Activated T-cell treated with anti-CD3 and anti-CD28 coated beads, Interleukin-2, amount 50 U/mL, for 72 hours (primary cell): ENCODE results near the gene APBB2. TPM values are rescaled to one million over a fixed set of nuclear protein-coding genes. Genes with fewer than 3 reads are reported as not detected.

Experiments
- ATAC-seq, 2 donors: fragments of 150-1000 bp; cut with Tn5 transposase; replicated peaks in 1 of 2; 2 replicates each; pipeline ENCODE4 v1.10.0; 2021; ENCODE audit warnings: moderate library complexity in 2 of 2, mild to moderate bottlenecking in 1 of 2
- DNase-seq, 2 donors: peaks; one replicate each; pipeline ENCODE4 v3.0.0; 2021 to 2022; ENCODE audit warnings: mixed read lengths in 1 of 2
- H3K27ac Mint-ChIP-seq: one replicate; pipeline ENCODE4 v1.8.0; 2022; ENCODE audit warnings: mild to moderate bottlenecking, moderate library complexity, mixed read lengths
- H3K27me3 Mint-ChIP-seq: one replicate; pipeline ENCODE4 v1.8.0; 2022; ENCODE audit warnings: low read depth, mixed read lengths
- H3K36me3 Mint-ChIP-seq, 2 donors: one replicate each; pipeline ENCODE4 v1.8.0; 2022; ENCODE audit warnings: mixed read lengths in 2 of 2, mild to moderate bottlenecking in 1 of 2; ENCODE audit not compliant: insufficient read depth in 2 of 2
- H3K4me1 Mint-ChIP-seq: one replicate; pipeline ENCODE4 v1.8.0; 2022; ENCODE audit warnings: low read depth, mixed read lengths
- H3K4me3 Mint-ChIP-seq, 2 donors: one replicate each; pipeline ENCODE4 v1.8.0; 2022; ENCODE audit warnings: mild to moderate bottlenecking in 2 of 2, mixed read lengths in 2 of 2, moderate library complexity in 2 of 2
- H3K9me3 Mint-ChIP-seq, 2 donors: one replicate each; pipeline ENCODE4 v1.8.0; 2022; ENCODE audit warnings: mixed read lengths in 2 of 2
- total RNA-seq, 2 donors: library from RNA; stranded (reverse); gene quantifications; one replicate each; pipeline ENCODE4 v1.2.3, GENCODE V29; 2022

The APBB2 gene
- total RNA-seq, 2 donors from 2014 or later, result 6.8 to 8.6 TPM

DNA sequence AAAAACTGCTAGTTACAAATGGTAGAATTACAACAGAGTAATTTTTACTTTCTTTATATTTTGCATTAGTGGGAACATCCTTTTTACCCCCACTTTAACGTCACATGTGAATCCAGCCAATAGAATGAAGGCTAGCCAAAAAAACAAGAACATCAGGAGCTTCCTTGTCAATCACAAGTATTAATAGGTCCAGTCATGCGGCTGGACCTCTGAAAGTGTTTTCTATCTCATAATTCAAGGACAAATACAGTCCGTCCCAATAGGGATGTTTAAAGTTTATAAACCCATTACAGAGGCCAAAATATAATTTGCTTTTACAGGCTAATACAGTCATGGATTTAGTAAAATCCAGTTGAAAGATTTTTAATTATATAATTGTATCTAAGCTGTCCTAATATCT lies 110.7 kb downstream of the APBB2 start:
- no peak overlapping the region for H3K27ac Mint-ChIP-seq
- H3K4me1 Mint-ChIP-seq, result no peaks in the 10 kb centered on the region
- DNase-seq (no peak), ATAC-seq (no peak)
- no peaks in the 10 kb centered on the region for H3K9me3 Mint-ChIP-seq
- H3K4me3 Mint-ChIP-seq, result no peak overlapping the region
- no peaks in the 10 kb centered on the region for H3K36me3 Mint-ChIP-seq
- H3K27me3 Mint-ChIP-seq, result no peaks in the 10 kb centered on the region

DNA sequence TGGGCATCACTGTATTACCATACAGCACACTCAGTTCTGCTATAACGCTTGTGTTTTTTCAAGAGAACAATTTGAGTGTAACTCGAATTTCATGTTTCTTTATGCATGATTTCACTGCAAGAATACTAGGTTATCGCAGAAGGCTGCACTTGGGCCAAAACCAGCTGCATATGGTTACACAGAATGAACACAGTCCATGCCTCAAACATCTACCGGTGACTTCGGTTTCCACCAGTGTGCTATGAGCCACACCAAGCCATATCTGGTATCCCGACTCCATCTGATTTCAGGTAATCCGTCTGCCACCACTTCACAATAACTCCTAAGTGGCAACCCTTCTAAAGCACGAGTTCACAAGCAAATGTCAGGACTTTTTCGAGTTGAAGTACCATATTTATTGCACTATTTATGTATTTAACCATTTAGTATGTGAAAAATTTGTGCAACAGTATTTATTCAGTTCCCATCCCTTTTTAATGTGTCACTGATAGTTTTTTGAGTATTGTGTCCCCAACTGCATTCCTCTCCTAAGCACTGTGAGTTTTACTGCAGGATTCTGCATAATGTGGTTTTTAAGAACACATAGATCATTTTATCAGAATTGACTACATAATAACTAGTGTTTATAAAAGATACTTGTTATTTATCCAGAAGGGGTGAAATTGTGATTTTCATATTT lies 111.8 kb downstream of the APBB2 start:
- H3K36me3 Mint-ChIP-seq, result no peaks in the 10 kb centered on the region
- no peak overlapping the region for H3K27ac Mint-ChIP-seq
- no peak overlapping the region for H3K4me3 Mint-ChIP-seq
- no peak for DNase-seq
- ATAC-seq, result no peak
- H3K4me1 Mint-ChIP-seq, result no peaks in the 10 kb centered on the region
- H3K27me3 Mint-ChIP-seq, result peaks cover 5% of the 10 kb centered on the region
- no peaks in the 10 kb centered on the region for H3K9me3 Mint-ChIP-seq

DNA sequence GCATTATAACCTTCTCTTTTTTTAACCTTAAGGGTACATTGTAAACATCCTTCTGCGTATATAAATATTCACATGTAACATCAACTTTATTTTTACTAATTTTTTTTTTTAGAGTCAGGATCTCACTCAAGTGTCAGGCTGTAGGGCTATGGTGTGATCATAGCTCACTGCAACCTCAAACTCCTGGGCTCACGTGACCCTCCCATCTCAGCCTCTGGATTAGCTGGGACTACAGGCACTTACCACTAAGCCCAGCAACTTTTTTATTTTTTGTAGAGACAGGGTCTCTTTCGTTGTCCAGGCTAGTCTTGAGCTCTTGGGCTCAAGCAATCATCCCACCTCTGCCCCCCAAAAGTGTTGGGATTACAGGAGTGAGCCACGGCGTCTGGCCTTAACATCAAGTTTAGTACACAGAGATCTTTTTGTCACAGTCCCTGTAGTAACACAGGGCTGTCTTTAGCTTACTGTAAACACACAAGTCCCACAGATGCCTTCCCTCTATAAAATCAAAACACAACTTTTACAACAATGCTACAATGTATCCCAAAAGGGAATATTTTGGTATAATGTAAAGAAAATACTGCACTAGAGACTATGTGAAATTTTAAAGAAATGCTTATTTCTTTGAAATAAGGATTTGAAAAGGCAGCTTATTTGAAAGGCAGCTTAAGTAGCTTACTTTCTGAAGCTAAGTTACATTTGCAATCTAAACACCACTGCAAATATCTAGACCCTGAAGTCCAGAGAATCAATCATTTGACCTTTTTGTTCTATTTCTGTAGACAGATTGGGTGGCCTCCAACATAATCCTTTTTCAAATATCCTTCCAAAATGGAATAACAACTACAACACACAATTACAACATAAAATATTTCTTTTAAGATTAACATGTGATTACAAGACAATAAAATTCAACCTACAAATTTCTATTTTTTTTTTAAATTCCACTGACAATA lies 116.0 kb downstream of the APBB2 start:
- no peak overlapping the region for H3K4me3 Mint-ChIP-seq
- ATAC-seq, result no peak
- no peak overlapping the region for H3K27ac Mint-ChIP-seq
- no peaks in the 10 kb centered on the region for H3K9me3 Mint-ChIP-seq
- DNase-seq, result no peak
- H3K36me3 Mint-ChIP-seq, result no peaks in the 10 kb centered on the region
- H3K27me3 Mint-ChIP-seq, result peaks cover 11% of the 10 kb centered on the region
- no peaks in the 10 kb centered on the region for H3K4me1 Mint-ChIP-seq

DNA sequence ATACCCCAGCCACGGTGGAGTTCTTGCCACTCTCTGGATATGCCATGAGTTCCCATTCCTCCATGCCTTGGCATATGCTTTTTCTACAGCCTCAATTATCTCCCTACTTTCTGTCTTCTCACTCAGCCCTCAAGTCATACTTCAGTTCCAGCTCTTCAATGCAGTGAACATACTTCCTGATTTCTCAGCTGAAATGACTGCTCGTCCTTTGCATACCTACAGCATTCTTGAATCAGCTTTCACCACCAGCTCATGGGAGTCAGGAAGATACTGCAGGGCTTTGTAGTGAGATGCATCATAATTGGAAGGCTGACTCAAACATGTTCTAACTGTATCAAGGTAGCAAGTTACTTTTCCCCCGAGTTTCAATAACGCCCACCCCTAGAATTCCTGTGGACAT lies 118.4 kb downstream of the APBB2 start:
- Mint-ChIP-seq H3K27ac (no peak overlapping the region), H3K9me3 (no peaks in the 10 kb centered on the region), H3K4me1 (no peaks in the 10 kb centered on the region), H3K27me3 (peaks cover 11% of the 10 kb centered on the region), H3K4me3 (no peak overlapping the region), H3K36me3 (no peaks in the 10 kb centered on the region)
- DNase-seq (no peak), ATAC-seq (no peak)

DNA sequence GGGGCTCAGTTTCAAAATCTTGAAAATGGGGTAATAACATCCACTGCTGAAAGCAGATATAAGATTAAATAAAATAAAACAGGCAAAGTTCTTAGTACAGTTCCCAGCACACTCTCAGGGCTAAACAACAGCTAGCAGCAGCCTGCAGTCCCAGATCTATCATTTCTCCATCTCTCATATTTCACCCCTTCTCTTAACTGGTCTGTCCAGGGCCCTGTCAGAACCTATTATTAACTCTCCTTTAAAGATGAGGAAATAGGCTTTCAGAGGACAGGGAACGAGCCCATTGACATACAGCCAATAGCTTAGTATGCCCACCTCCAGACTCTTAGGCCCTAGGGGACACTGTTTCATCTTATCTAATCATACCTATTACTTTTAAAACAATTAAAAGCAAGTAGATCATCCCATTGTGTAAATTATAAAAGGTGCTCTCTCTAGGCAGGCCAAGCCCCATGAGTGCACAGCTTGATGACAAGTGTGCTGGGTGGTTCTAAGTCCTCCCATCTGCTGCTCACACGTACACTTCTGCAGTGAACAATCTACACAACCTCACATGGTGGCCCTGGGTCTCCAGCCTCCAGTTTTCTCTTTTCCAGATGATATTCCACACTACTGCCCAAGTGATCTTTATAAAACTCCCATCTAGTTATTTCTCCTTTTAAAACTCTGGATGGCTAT lies 119.0 kb downstream of the APBB2 start:
- Mint-ChIP-seq H3K4me3 (no peak overlapping the region), H3K36me3 (no peaks in the 10 kb centered on the region), H3K27ac (no peak overlapping the region), H3K9me3 (no peaks in the 10 kb centered on the region), H3K4me1 (no peaks in the 10 kb centered on the region), H3K27me3 (peaks cover 11% of the 10 kb centered on the region)
- no peak for ATAC-seq
- DNase-seq, result no peak

DNA sequence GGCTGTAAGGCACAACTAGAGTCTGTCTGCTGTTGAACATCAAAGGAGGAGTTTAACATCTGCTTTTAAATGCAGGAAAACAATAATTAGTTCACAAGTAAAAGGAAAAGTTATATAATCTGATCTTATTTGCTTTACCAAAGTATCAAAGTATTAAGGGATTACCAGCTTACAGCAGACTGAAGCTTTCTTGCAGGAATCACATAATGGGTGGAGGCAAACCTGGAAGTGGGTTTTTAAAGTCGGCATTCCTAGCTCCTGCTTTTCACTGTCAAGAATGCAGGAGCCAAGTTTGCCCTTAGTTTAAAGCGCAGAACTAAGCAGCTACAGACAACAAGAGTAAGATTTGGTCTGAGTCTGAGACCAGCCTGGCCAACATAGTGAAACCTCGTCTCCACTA lies 122.2 kb downstream of the APBB2 start:
- Mint-ChIP-seq H3K9me3 (peaks cover 1 to 2% of the 10 kb centered on the region in 2 donors), H3K4me1 (no peaks in the 10 kb centered on the region), H3K36me3 (no peaks in the 10 kb centered on the region), H3K27me3 (peaks cover 6% of the 10 kb centered on the region), H3K27ac (no peak overlapping the region), H3K4me3 (no peak overlapping the region)
- no peak for DNase-seq
- ATAC-seq, result no peak

DNA sequence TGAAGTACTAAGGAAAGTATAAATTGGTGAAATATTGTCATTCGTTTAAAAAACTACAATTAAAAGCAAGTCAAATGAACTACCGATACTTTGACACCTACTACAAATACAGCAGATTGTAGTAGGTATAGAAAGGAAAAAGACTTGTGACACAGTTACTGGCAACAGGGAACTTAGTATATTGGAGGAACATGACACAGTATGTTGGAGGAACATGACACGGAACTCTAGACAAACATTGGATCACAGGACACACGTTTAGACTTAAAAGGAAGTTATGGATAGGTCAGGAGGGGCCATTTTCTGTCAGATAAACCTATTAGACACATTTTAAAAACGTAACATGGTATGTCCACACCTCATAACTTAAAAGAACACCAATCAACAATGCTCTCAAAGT lies 132.5 kb downstream of the APBB2 start:
- DNase-seq, result no peak
- no peaks in the 10 kb centered on the region for H3K36me3 Mint-ChIP-seq
- no peaks in the 10 kb centered on the region for H3K4me1 Mint-ChIP-seq
- no peak overlapping the region for H3K27ac Mint-ChIP-seq
- no peak for ATAC-seq
- H3K4me3 Mint-ChIP-seq, result no peak overlapping the region
- no peaks in the 10 kb centered on the region for H3K27me3 Mint-ChIP-seq
- H3K9me3 Mint-ChIP-seq, result peaks cover 5 to 6% of the 10 kb centered on the region in 2 donors

- H3K27ac Mint-ChIP-seq, result no peak overlapping the region
- H3K36me3 Mint-ChIP-seq, result no peaks in the 10 kb centered on the region
- peaks cover 4% of the 10 kb centered on the region for H3K27me3 Mint-ChIP-seq
- H3K4me3 Mint-ChIP-seq, result no peak overlapping the region
- no peaks in the 10 kb centered on the region for H3K4me1 Mint-ChIP-seq
- DNase-seq (no peak), ATAC-seq (no peak)
- peaks cover 2 to 3% of the 10 kb centered on the region in 2 donors for H3K9me3 Mint-ChIP-seq
Observed at GRCh38 chr4:41080976-41081375, 133.4 kb downstream of the APBB2 start.

DNA sequence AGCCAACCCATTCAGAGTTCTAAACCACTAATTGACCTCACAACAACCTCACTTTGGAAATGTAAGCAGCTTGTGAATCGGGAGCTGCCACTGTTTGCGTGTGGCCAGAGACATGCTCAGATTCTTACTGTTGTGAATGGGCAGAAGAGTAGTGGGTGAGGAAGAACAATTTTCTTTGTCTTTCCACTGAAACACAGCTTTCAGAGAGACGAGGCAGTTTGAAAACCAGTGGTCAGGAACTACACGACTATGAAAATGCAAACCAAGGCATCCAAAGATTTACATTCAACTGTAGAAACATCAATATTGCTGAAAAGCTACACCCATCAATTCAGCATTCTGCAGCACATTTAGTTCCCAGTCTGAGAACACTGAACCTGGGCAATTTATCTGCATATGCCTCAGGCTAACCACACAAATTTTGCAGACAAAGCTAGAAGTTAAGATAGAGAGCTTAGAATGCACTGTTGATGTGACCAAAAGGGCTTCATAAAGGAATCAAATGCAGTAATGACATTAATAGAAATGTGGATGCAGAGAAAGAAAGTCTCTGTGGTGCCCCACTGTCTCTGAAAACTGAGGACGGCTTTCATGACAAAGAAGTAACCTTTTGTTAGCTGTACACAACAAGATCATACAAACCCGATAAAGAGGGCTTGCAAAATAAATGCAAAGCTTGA lies 134.3 kb downstream of the APBB2 start:
- no peak overlapping the region for H3K27ac Mint-ChIP-seq
- H3K4me3 Mint-ChIP-seq, result no peak overlapping the region
- no peaks in the 10 kb centered on the region for H3K36me3 Mint-ChIP-seq
- no peak for DNase-seq
- no peaks in the 10 kb centered on the region for H3K4me1 Mint-ChIP-seq
- H3K27me3 Mint-ChIP-seq, result peaks cover 7% of the 10 kb centered on the region
- no peaks in the 10 kb centered on the region for H3K9me3 Mint-ChIP-seq
- no peak for ATAC-seq

DNA sequence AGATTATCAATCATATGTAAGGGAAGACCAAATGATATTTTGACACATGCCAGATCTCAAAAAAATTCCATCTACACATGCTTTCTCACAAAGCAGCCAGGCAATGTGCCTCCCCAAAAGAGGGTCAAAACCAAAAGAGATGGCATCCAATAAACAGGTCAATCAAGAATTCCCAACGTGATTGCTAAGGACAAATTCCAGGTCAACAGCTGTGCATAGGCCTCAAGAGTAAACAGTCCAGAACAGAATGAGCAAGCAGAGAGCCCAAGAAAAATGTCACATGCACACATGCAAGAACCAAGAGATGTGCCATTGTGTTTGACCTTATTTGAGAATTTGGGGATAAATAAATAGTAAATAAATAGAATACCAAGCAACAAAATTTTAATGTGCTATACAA lies 136.7 kb downstream of the APBB2 start:
- Mint-ChIP-seq H3K4me3 (no peak overlapping the region), H3K9me3 (no peaks in the 10 kb centered on the region), H3K27ac (no peak overlapping the region), H3K27me3 (peaks cover 7% of the 10 kb centered on the region), H3K36me3 (no peaks in the 10 kb centered on the region), H3K4me1 (no peaks in the 10 kb centered on the region)
- DNase-seq (no peak), ATAC-seq (no peak)

DNA sequence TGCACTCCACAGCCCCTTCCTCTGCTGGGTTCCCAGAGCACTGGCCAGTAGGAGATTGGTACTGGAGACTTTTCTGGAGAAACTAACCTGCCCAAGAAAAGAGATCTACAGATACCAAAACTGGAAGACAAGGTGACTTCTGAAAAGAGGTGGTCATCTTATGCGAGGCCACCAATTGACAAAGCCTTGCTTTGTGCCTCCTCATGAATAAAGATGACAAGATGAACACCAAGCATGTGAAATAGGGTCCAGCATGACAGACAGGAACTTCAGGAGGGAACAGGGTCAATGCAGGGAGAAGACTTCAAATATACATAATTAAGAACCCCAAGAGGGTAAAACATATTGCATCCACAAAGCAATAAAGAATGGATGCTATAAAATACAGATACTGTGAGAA lies 137.9 kb downstream of the APBB2 start:
- no peak for ATAC-seq
- H3K27me3 Mint-ChIP-seq, result peaks cover 7% of the 10 kb centered on the region
- H3K36me3 Mint-ChIP-seq, result no peaks in the 10 kb centered on the region
- no peaks in the 10 kb centered on the region for H3K4me1 Mint-ChIP-seq
- H3K9me3 Mint-ChIP-seq, result no peaks in the 10 kb centered on the region
- no peak overlapping the region for H3K27ac Mint-ChIP-seq
- DNase-seq, result no peak
- no peak overlapping the region for H3K4me3 Mint-ChIP-seq

DNA sequence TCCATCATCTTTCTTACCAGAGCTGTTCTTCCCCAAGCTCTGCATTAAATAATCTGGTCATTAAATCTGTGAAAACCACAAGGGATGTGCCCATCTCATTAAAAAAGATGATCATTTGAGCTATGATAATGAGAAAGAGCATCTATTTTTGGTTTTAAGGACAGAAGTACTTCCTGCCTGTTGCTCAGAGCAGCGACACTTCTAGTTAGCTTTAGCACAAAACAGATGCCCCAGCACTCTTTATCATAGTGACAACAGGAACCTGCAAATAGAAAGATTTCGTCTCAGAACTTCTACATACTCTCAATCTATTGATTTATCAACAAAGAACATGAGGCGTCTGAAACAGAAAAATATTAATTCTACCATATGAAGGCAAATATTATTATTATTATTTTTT lies 140.1 kb downstream of the APBB2 start:
- H3K27ac Mint-ChIP-seq, result no peak overlapping the region
- no peaks in the 10 kb centered on the region for H3K4me1 Mint-ChIP-seq
- H3K9me3 Mint-ChIP-seq, result no peaks in the 10 kb centered on the region
- no peak for DNase-seq
- no peak for ATAC-seq
- no peak overlapping the region for H3K4me3 Mint-ChIP-seq
- peaks cover 7% of the 10 kb centered on the region for H3K27me3 Mint-ChIP-seq
- no peaks in the 10 kb centered on the region for H3K36me3 Mint-ChIP-seq
